ENCODE results near the gene ATP8A2.

The ATP8A2 gene

GRCh38 chr13:25616674-25617073 lies 244.9 kb downstream of the ATP8A2 start:
- TF ChIP-seq, protein P1, sequence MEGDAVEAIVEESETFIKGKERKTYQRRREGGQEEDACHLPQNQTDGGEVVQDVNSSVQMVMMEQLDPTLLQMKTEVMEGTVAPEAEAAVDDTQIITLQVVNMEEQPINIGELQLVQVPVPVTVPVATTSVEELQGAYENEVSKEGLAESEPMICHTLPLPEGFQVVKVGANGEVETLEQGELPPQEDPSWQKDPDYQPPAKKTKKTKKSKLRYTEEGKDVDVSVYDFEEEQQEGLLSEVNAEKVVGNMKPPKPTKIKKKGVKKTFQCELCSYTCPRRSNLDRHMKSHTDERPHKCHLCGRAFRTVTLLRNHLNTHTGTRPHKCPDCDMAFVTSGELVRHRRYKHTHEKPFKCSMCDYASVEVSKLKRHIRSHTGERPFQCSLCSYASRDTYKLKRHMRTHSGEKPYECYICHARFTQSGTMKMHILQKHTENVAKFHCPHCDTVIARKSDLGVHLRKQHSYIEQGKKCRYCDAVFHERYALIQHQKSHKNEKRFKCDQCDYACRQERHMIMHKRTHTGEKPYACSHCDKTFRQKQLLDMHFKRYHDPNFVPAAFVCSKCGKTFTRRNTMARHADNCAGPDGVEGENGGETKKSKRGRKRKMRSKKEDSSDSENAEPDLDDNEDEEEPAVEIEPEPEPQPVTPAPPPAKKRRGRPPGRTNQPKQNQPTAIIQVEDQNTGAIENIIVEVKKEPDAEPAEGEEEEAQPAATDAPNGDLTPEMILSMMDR (IDR thresholded peaks at IDR 0.05; ENCODE audit: low read depth, low read length): no peak
- no peak overlapping the region for H3K4me3 ChIP-seq (ENCODE audit: low read depth, low read length)

- TF ChIP-seq, protein P1 (IDR thresholded peaks at IDR 0.05; ENCODE audit: low read depth, low read length): no peak
- no peak overlapping the region for H3K4me3 ChIP-seq (ENCODE audit: low read depth, low read length)
These were observed 248.1 kb downstream of the ATP8A2 start for GRCh38 chr13:25619897-25620296.

DNA sequence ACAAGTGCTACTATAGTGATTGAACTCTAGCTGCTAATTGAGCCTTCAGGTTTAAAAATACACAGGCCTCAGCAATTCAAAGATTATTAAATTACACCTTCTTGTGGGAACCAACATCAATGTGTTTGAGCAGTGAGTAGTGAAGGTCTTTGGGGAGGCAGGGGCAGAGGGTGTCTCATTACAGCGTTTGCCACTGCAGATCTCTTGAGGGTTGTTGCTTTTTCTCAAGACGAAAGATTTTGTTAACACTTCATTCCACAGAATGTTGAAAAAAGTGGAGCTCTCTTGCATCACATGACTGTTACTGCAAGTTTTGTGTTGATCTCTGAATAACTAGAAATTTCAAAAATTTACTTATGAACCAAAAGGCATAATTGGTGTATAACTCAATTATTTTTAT lies 253.6 kb downstream of the ATP8A2 start:
- TF ChIP-seq, protein P1 (IDR thresholded peaks at IDR 0.05; ENCODE audit: low read depth, low read length): no peak
- H3K4me3 ChIP-seq (ENCODE audit: low read depth, low read length): no peak overlapping the region

- H3K4me3 ChIP-seq (ENCODE audit: low read depth, low read length): no peak overlapping the region
- TF ChIP-seq, protein P1 (IDR thresholded peaks at IDR 0.05; ENCODE audit: low read depth, low read length): no peak
These were observed 258.6 kb downstream of the ATP8A2 start for GRCh38 chr13:25630329-25630900.

GRCh38 chr13:25632166-25632888 lies 260.6 kb downstream of the ATP8A2 start:
- H3K4me3 ChIP-seq (ENCODE audit: low read depth, low read length): no peak overlapping the region
- TF ChIP-seq, protein P1 (IDR thresholded peaks at IDR 0.05; ENCODE audit: low read depth, low read length): no peak

DNA sequence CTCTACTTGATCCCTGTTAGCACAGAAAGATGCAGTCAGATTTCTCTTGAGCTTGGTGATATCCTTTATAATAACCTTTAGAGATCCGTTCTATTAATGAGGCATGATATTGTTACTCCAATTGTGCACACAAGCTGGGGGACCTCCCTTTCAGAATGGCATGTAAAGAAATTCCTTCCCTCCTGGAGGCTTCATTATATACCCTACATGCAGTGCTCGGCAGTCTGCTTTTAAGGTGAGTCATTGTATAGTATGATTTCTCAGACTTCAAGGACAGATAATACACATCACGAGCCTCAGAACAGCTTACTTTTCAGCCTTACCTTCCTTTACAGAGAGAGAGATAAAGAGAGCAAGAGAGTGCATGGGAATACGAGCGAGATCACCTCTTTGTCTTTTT lies 261.3 kb downstream of the ATP8A2 start:
- TF ChIP-seq, protein P1 (IDR thresholded peaks at IDR 0.05; ENCODE audit: low read depth, low read length): no peak
- no peak overlapping the region for H3K4me3 ChIP-seq (ENCODE audit: low read depth, low read length)

DNA sequence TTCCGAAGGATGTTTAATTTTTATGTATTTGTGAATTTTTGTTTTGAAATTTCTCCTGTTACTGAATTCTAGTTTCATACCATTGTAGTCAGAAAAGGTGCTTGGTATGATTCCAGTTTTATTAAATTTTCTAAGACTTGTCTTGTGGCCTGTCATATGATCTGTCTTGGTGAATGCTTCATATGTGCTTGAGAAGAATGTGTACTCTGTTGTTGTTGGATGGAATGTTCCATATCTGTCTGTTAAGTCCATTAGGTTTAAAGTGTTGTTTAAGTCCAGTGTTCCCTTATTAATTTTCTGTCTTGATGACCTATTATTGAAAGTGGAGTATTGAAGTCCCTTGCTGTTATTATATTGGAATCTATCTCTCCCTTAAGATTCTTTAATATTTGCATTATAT lies 273.9 kb downstream of the ATP8A2 start:
- H3K4me3 ChIP-seq (ENCODE audit: low read depth, low read length): no peak overlapping the region
- TF ChIP-seq, protein P1 (IDR thresholded peaks at IDR 0.05; ENCODE audit: low read depth, low read length): no peak

Data from WI38 (cell line).